Cortex of kidney (tissue), 1 donor: Measurements from ENCODE around the gene PHF3.

ENCODE experiments used
- DNase-seq: peaks from one replicate; lab custom pipeline; 2025; lab: John Stamatoyannopoulos, UW

PHF3 gene

GRCh38 chr6:63635588-63636517 lies at the start of gene PHF3:
Gene PHF3 (plus strand): TSS chr6:63635802. CDS start chr6:63646552, 10,750 bp downstream.
- DNase-seq = peak; percentile 24

- DNase-seq = no peak
These were observed 45.6 kb upstream of the PHF3 start for GRCh38 chr6:63589952-63590411.

GRCh38 chr6:63592886-63593285 lies 42.7 kb upstream of the PHF3 start:
- no peak for DNase-seq

GRCh38 chr6:63597141-63598048 lies 38.2 kb upstream of the PHF3 start:
- no peak for DNase-seq

GRCh38 chr6:63598049-63599036 lies 37.3 kb upstream of the PHF3 start:
- DNase-seq = no peak

- no peak for DNase-seq
These were observed 36.4 kb upstream of the PHF3 start for GRCh38 chr6:63599243-63599642.

- DNase-seq = no peak
These were observed 35.5 kb upstream of the PHF3 start for GRCh38 chr6:63600136-63600535.

- DNase-seq = no peak
These were observed 26.4 kb upstream of the PHF3 start for GRCh38 chr6:63609231-63609630.

- no peak for DNase-seq
These were observed 24.7 kb upstream of the PHF3 start for GRCh38 chr6:63610944-63611343.

GRCh38 chr6:63611560-63611959 lies 24.0 kb upstream of the PHF3 start:
- no peak for DNase-seq

- no peak for DNase-seq
These were observed 20.0 kb upstream of the PHF3 start for GRCh38 chr6:63615590-63615989.

GRCh38 chr6:63624091-63624490 lies 11.5 kb upstream of the PHF3 start:
- DNase-seq = no peak

GRCh38 chr6:63630466-63630865 lies 5.1 kb upstream of the PHF3 start:
- DNase-seq = no peak

GRCh38 chr6:63634630-63635029 lies 972 bp upstream of the PHF3 start:
- DNase-seq = no peak

- DNase-seq = no peak
These were observed 401 bp upstream of the PHF3 start for GRCh38 chr6:63635215-63635587.

- no peak for DNase-seq
These were observed 968 bp downstream of the PHF3 start for GRCh38 chr6:63636518-63637021.

- DNase-seq = no peak
These were observed 2.4 kb downstream of the PHF3 start for GRCh38 chr6:63637865-63638445.

GRCh38 chr6:63640062-63640461 lies 4.5 kb downstream of the PHF3 start:
- DNase-seq = no peak

- DNase-seq = no peak
These were observed 8.3 kb downstream of the PHF3 start for GRCh38 chr6:63643862-63644261.

GRCh38 chr6:63644668-63645326 lies 9.2 kb downstream of the PHF3 start:
- no peak for DNase-seq
